HK-2 (cell line): ENCODE data around the gene SPAG17.
"Not testable (repeated sequence)": the region's sequence is repeated elsewhere in the genome, so short reads cannot be mapped to it uniquely, and the experiment has no call there.

Experiments
- DNase-seq: peaks from one replicate; pipeline ENCODE4 v3.0.0-alpha.2; 2018; ENCODE audit not compliant: unreplicated experiment

SPAG17 gene

GRCh38 chr1:117976381-117976780 is 208.6 kb downstream of the SPAG17 start:
- DNase-seq, result no peak

- no peak for DNase-seq
These were observed 213.3 kb downstream of the SPAG17 start for GRCh38 chr1:117971777-117972176.

GRCh38 chr1:117970252-117970651 is 214.8 kb downstream of the SPAG17 start:
- no peak for DNase-seq

- no peak for DNase-seq
These were observed 217.1 kb downstream of the SPAG17 start for GRCh38 chr1:117967881-117968280.

- DNase-seq, result no peak
These were observed 217.6 kb downstream of the SPAG17 start for GRCh38 chr1:117967477-117967876.

- no peak for DNase-seq
These were observed 220.6 kb downstream of the SPAG17 start for GRCh38 chr1:117964290-117965038.

GRCh38 chr1:117959364-117959763 is 225.7 kb downstream of the SPAG17 start:
- no peak for DNase-seq

GRCh38 chr1:117952386-117952785 is 232.6 kb downstream of the SPAG17 start:
- DNase-seq, result no peak

- DNase-seq, result no peak
These were observed 242.7 kb downstream of the SPAG17 start for GRCh38 chr1:117942293-117942692.

- no peak for DNase-seq
These were observed 251.3 kb downstream of the SPAG17 start for GRCh38 chr1:117933769-117934168.

- no peak for DNase-seq
These were observed 252.5 kb downstream of the SPAG17 start for GRCh38 chr1:117932576-117932975.

- DNase-seq, result no peak
These were observed 254.5 kb downstream of the SPAG17 start for GRCh38 chr1:117930484-117930883.

GRCh38 chr1:117930173-117930447 is 254.9 kb downstream of the SPAG17 start:
- DNase-seq, result no peak

- peak; percentile 96 for DNase-seq
These were observed 255.5 kb downstream of the SPAG17 start, which contains the start of the genes GDAP2 and WDR3 for GRCh38 chr1:117929343-117930172. Gene GDAP2 (minus strand): TSS chr1:117929621. CDS start chr1:117920357, 9,264 bp downstream. Gene WDR3 (plus strand): TSS chr1:117929739. CDS start chr1:117933320, 3,581 bp downstream.

GRCh38 chr1:117928881-117929342 is 256.1 kb downstream of the SPAG17 start:
- peak; percentile 54 for DNase-seq

GRCh38 chr1:117925981-117926380 is 259.0 kb downstream of the SPAG17 start:
- DNase-seq, result no peak

GRCh38 chr1:117922717-117923116 is 262.3 kb downstream of the SPAG17 start:
- not testable (repeated sequence) for DNase-seq

- DNase-seq, result no peak
These were observed 263.0 kb downstream of the SPAG17 start for GRCh38 chr1:117921991-117922390.

GRCh38 chr1:117919376-117919775 is 265.7 kb downstream of the SPAG17 start:
- no peak for DNase-seq

GRCh38 chr1:117911051-117911450 is 274.0 kb downstream of the SPAG17 start:
- DNase-seq, result no peak

GRCh38 chr1:117905019-117905418 is 280.0 kb downstream of the SPAG17 start:
- DNase-seq, result no peak

GRCh38 chr1:117904485-117904884 is 280.5 kb downstream of the SPAG17 start:
- DNase-seq, result no peak
